Body of pancreas (tissue), 4 donors: Measurements from ENCODE around the gene KLF12. TPM values are rescaled to one million over a fixed set of nuclear protein-coding genes. Genes with fewer than 3 reads are reported as not detected.

Source experiments
- ATAC-seq: fragments of 150-250 bp; one replicate; pipeline ENCODE4 v1.9.1; 2016
- DNase-seq, 4 donors: peaks; one replicate each; pipeline ENCODE4 v3.0.0-alpha.2; 2019
- H3K27ac ChIP-seq, 4 donors: fragments of 200-600 bp; sonication (generic); 1 replicate in 3 of 4; 2 replicates in 1 of 4; pipeline versions ENCODE4 v1.5.1 to v1.6.1; 2016 to 2019; ENCODE audit warnings: mild to moderate bottlenecking in 1 of 4, mixed read lengths in 1 of 4, moderate library complexity in 1 of 4
- H3K27me3 ChIP-seq, 2 donors: fragments of 200-600 bp; sonication (generic); one replicate each; pipeline ENCODE4 v1.6.0; 2016; ENCODE audit warnings: mild to moderate bottlenecking in 1 of 2
- H3K36me3 ChIP-seq, 2 donors: fragments of 200-600 bp; sonication (generic); replicated peaks in 1 of 2; 2 replicates each; pipeline ENCODE4 v1.5.1; 2016; ENCODE audit warnings: low read depth in 2 of 2; ENCODE audit not compliant: insufficient read depth in 1 of 2
- H3K4me1 ChIP-seq: fragments of 200-600 bp; sonication (generic); one replicate; pipeline ENCODE4 v1.6.0; 2016
- H3K4me3 ChIP-seq, 2 donors: fragments of 200-600 bp; sonication (generic); 1 replicate in 1 of 2; 2 replicates in 1 of 2; pipeline ENCODE4 v1.5.1; 2016 to 2019
- H3K9me3 ChIP-seq, 3 donors: fragments of 200-600 bp; sonication (generic); 1 replicate in 2 of 3; 2 replicates in 1 of 3; pipeline ENCODE4 v1.5.1; 2016
- CTCF ChIP-seq, 7 experiments: fragments of 450-650 bp in 4 of 7; fragments of 200-600 bp in 3 of 7; sonication (generic) in 3 of 7; IDR thresholded peaks; one replicate each; pipeline ENCODE4 v1.5.1; 2016 to 2019; ENCODE audit warnings: antibody characterized with exemption in 7 of 7
- POLR2A ChIP-seq, 3 donors: fragments of 450-650 bp; IDR thresholded peaks; one replicate each; pipeline ENCODE4 v1.6.1; 2016; ENCODE audit warnings: antibody characterized with exemption in 3 of 3, mild to moderate bottlenecking in 2 of 3
- WGBS, 2 donors: methylation state at CpG; one replicate each; pipeline ENCODE4 v1.1.5; 2017; 5-methylcytosine and 5-hydroxymethylcytosine counted together
- intact Hi-C: fragments of 100-400 bp; cut with DNase I; formaldehyde crosslinking; loops from one replicate; pipeline ENCODE4 v1.15.1; 2023
- total RNA-seq, 2 donors: library from RNA; depleted of rRNA; stranded (reverse); fragments of >200 nt; gene quantifications; one replicate each; pipeline ENCODE4 v1.1.0, GENCODE V29; 2016

Gene KLF12
- total RNA-seq, 2 donors from 2014 or later = 2.0 to 2.9 TPM

GRCh38 chr13:74101436-74101835 is 32.8 kb downstream of the KLF12 start:
- TF ChIP-seq POLR2A (IDR thresholded peaks at IDR 0.05) (no peak), CTCF (IDR thresholded peaks at IDR 0.05) (no peak)
- peaks cover 4% of the 10 kb centered on the region for H3K4me1 ChIP-seq
- WGBS, 2 donors = 79 to 88% methylated on average over 1 of the region's 1 CpG
- no peak for DNase-seq
- no peaks in the 10 kb centered on the region for H3K36me3 ChIP-seq
- ATAC-seq = no peak
- no peaks in the 10 kb centered on the region for H3K27me3 ChIP-seq
- intact Hi-C loops = no loop called here
- no peak overlapping the region for H3K27ac ChIP-seq
- no peak overlapping the region for H3K4me3 ChIP-seq
- H3K9me3 ChIP-seq = no peaks in the 10 kb centered on the region

GRCh38 chr13:74098077-74098476 is 36.1 kb downstream of the KLF12 start:
- H3K27me3 ChIP-seq = no peaks in the 10 kb centered on the region
- TF ChIP-seq CTCF (IDR thresholded peaks at IDR 0.05) (no peak), POLR2A (IDR thresholded peaks at IDR 0.05) (no peak)
- no peaks in the 10 kb centered on the region for H3K9me3 ChIP-seq
- no peak overlapping the region for H3K4me3 ChIP-seq
- ATAC-seq = no peak
- intact Hi-C loops = no loop called here
- 39 to 47% methylated on average over 1 of the region's 1 CpG for WGBS, 2 donors
- no peaks in the 10 kb centered on the region for H3K36me3 ChIP-seq
- H3K4me1 ChIP-seq = peaks cover 4% of the 10 kb centered on the region
- DNase-seq = no peak
- H3K27ac ChIP-seq = no peak overlapping the region

GRCh38 chr13:74097116-74097515 is 37.1 kb downstream of the KLF12 start:
- TF ChIP-seq CTCF (IDR thresholded peaks at IDR 0.05) (no peak), POLR2A (IDR thresholded peaks at IDR 0.05) (no peak)
- no peak overlapping the region for H3K4me3 ChIP-seq
- peaks cover 4% of the 10 kb centered on the region for H3K4me1 ChIP-seq
- H3K9me3 ChIP-seq = no peaks in the 10 kb centered on the region
- no peaks in the 10 kb centered on the region for H3K36me3 ChIP-seq
- no peaks in the 10 kb centered on the region for H3K27me3 ChIP-seq
- intact Hi-C loops = no loop called here
- no peak overlapping the region for H3K27ac ChIP-seq
- no peak for ATAC-seq
- 32 to 33% methylated on average over 1 of the region's 1 CpG for WGBS, 2 donors
- DNase-seq = no peak

- intact Hi-C loops = no loop called here
- no peaks in the 10 kb centered on the region for H3K9me3 ChIP-seq
- H3K4me3 ChIP-seq = no peak overlapping the region
- H3K4me1 ChIP-seq = peaks cover 4% of the 10 kb centered on the region
- no peaks in the 10 kb centered on the region for H3K27me3 ChIP-seq
- ATAC-seq (no peak), DNase-seq (no peak)
- no peaks in the 10 kb centered on the region for H3K36me3 ChIP-seq
- no peak overlapping the region for H3K27ac ChIP-seq
- TF ChIP-seq POLR2A (IDR thresholded peaks at IDR 0.05) = no peak
- TF ChIP-seq CTCF (IDR thresholded peaks at IDR 0.05) = no peak
These were observed 40.5 kb downstream of the KLF12 start for GRCh38 chr13:74093691-74094090.

- no peaks in the 10 kb centered on the region for H3K4me1 ChIP-seq
- intact Hi-C loops = no loop called here
- DNase-seq (no peak), ATAC-seq (no peak)
- no peaks in the 10 kb centered on the region for H3K27me3 ChIP-seq
- H3K4me3 ChIP-seq = no peak overlapping the region
- 59 to 75% methylated on average over 3 of the region's 3 CpGs for WGBS, 2 donors
- H3K36me3 ChIP-seq = no peaks in the 10 kb centered on the region
- H3K27ac ChIP-seq = no peak overlapping the region
- H3K9me3 ChIP-seq = no peaks in the 10 kb centered on the region
- no peak for TF ChIP-seq POLR2A (IDR thresholded peaks at IDR 0.05)
- no peak for TF ChIP-seq CTCF (IDR thresholded peaks at IDR 0.05)
These were observed 41.5 kb downstream of the KLF12 start for GRCh38 chr13:74092711-74093110.
